IMR-90 (cell line): ENCODE results near the gene ACTA2. TPM values are rescaled to one million over a fixed set of nuclear protein-coding genes. Genes with fewer than 3 reads are reported as not detected.
A peak's percentile ranks its signal among the peaks of the same experiment; 100 is the strongest.

Source experiments
- ATAC-seq: fragments of 200-7000 bp; cut with Tn5 transposase; 2 replicates; pipeline ENCODE4 v1.9.1; 2020; ENCODE audit warnings: low read depth, mild to moderate bottlenecking, moderate library complexity
- BruUV-seq: library from RNA; stranded (reverse); fragments of 400-500 nt; replicated peaks from 2 replicates; lab custom pipeline; 2021; lab: Mats Ljungman, UMichigan
- CTCF ChIA-PET: fragments of 300-600 bp; formaldehyde crosslinking; extraction: SDS; loops from one replicate; lab custom pipeline; 2021; ENCODE audit warnings: antibody characterized with exemption; lab: Yijun Ruan, JAX
- POLR2A ChIA-PET: fragments of 300-600 bp; sonication (Branson Sonifier 250); formaldehyde crosslinking; loops from one replicate; lab custom pipeline; 2022; ENCODE audit warnings: antibody characterized with exemption; ENCODE audit not compliant: unreplicated experiment; lab: Charles Lee
- DNase-seq: peaks from one replicate; pipeline ENCODE4 v3.0.0; 2013
- H2AFZ ChIP-seq: replicated peaks from 2 replicates; pipeline ENCODE3; 2013; ENCODE audit warnings: low read length, mild to moderate bottlenecking; ENCODE audit not compliant: poor library complexity
- H2AK5ac ChIP-seq: 2 replicates; pipeline ENCODE4 v1.6.1; 2013; ENCODE audit warnings: low read depth, low read length, inconsistent platforms
- H2AK9ac ChIP-seq: replicated peaks from 2 replicates; pipeline ENCODE3; 2013; ENCODE audit warnings: mild to moderate bottlenecking, low read depth, low read length, moderate library complexity; ENCODE audit not compliant: poor library complexity
- H2BK120ac ChIP-seq: 2 replicates; pipeline ENCODE4 v1.6.1; 2013; ENCODE audit warnings: low read depth, low read length, inconsistent platforms
- H2BK15ac ChIP-seq: 3 replicates; pipeline ENCODE4 v1.6.1; 2013; ENCODE audit warnings: low read depth, low read length, inconsistent platforms
- H2BK20ac ChIP-seq: 2 replicates; pipeline ENCODE4 v1.6.1; 2013; ENCODE audit warnings: low read depth, mild to moderate bottlenecking, inconsistent platforms, low read length, moderate library complexity
- H2BK5ac ChIP-seq: 2 replicates; pipeline ENCODE4 v1.6.1; 2013; ENCODE audit warnings: mild to moderate bottlenecking, low read depth, low read length, inconsistent platforms; ENCODE audit not compliant: poor library complexity, severe bottlenecking
- H3K14ac ChIP-seq: replicated peaks from 2 replicates; pipeline ENCODE4 v1.6.1; 2013; ENCODE audit warnings: low read depth, low read length, inconsistent platforms
- H3K18ac ChIP-seq: 2 replicates; pipeline ENCODE4 v1.6.1; 2013; ENCODE audit warnings: low read depth, low read length, control low read depth
- H3K23ac ChIP-seq: 2 replicates; pipeline ENCODE4 v1.6.1; 2013; ENCODE audit warnings: low read depth, low read length, inconsistent platforms
- H3K27ac ChIP-seq: 2 replicates; pipeline ENCODE4 v1.5.1; 2013; ENCODE audit warnings: mild to moderate bottlenecking, control low read depth, low read length; ENCODE audit not compliant: insufficient read depth
- H3K27me3 ChIP-seq: 2 replicates; pipeline ENCODE4 v1.6.1; 2013; ENCODE audit warnings: low read length; ENCODE audit not compliant: control insufficient read depth, insufficient read depth
- H3K36me3 ChIP-seq: 2 replicates; pipeline ENCODE4 v1.6.1; 2013; ENCODE audit warnings: low read length, mixed read lengths; ENCODE audit not compliant: control insufficient read depth, insufficient read depth
- H3K4ac ChIP-seq: 2 replicates; pipeline ENCODE4 v1.6.1; 2013; ENCODE audit warnings: low read depth, low read length, inconsistent platforms
- H3K4me1 ChIP-seq: 2 replicates; pipeline ENCODE4 v1.6.1; 2013; ENCODE audit warnings: low read length, mixed read lengths; ENCODE audit not compliant: control insufficient read depth, insufficient read depth
- H3K4me2 ChIP-seq: 2 replicates; pipeline ENCODE4 v1.6.1; 2013; ENCODE audit warnings: low read depth, mild to moderate bottlenecking, control low read depth, low read length, moderate library complexity
- H3K4me3 ChIP-seq: 2 replicates; pipeline ENCODE4 v1.5.1; 2013; ENCODE audit warnings: low read depth, mild to moderate bottlenecking, control low read depth, low read length, moderate library complexity; ENCODE audit not compliant: insufficient read depth
- H3K56ac ChIP-seq: 2 replicates; pipeline ENCODE4 v1.6.1; 2013; ENCODE audit warnings: low read length, inconsistent platforms; ENCODE audit not compliant: insufficient read depth; ENCODE audit errors: extremely low read depth
- H3K79me1 ChIP-seq, 2 experiments: 2 replicates each; pipeline ENCODE4 v1.6.1; 2013; ENCODE audit warnings: low read length in 2 of 2, inconsistent platforms in 1 of 2, low read depth in 1 of 2
- H3K9ac ChIP-seq: 2 replicates; pipeline ENCODE4 v1.6.1; 2013; ENCODE audit warnings: low read depth, low read length, control low read depth
- H3K9me1 ChIP-seq: 2 replicates; pipeline ENCODE4 v1.6.1; 2013; ENCODE audit warnings: low read length, inconsistent platforms; ENCODE audit not compliant: insufficient read depth
- H3K9me3 ChIP-seq: 2 replicates; pipeline ENCODE4 v1.6.1; 2013; ENCODE audit warnings: low read length; ENCODE audit not compliant: control insufficient read depth, insufficient read depth
- H4K20me1 ChIP-seq: 2 replicates; pipeline ENCODE4 v1.6.1; 2013; ENCODE audit warnings: low read length, inconsistent platforms; ENCODE audit not compliant: insufficient read depth
- H4K5ac ChIP-seq: 2 replicates; pipeline ENCODE4 v1.6.1; 2013; ENCODE audit warnings: mild to moderate bottlenecking, low read depth, low read length, control low read depth
- H4K8ac ChIP-seq, 2 experiments: 2 replicates each; pipeline ENCODE4 v1.6.1; 2013; ENCODE audit warnings: low read depth in 2 of 2, low read length in 2 of 2, control low read depth in 1 of 2, inconsistent platforms in 1 of 2
- H4K91ac ChIP-seq: 2 replicates; pipeline ENCODE4 v1.6.1; 2013; ENCODE audit warnings: low read depth, low read length, inconsistent platforms; ENCODE audit not compliant: insufficient read depth
- BHLHE40 ChIP-seq: fragments of 150-350 bp; IDR thresholded peaks from 2 replicates; pipeline ENCODE4 v1.6.1; 2016; ENCODE audit warnings: mild to moderate bottlenecking, low read depth, low read length
- CEBPB ChIP-seq: IDR thresholded peaks from 2 replicates; pipeline ENCODE4 v1.6.1; 2012; ENCODE audit warnings: low read depth, low read length, improper control_type of control experiment
- CHD1 ChIP-seq: IDR thresholded peaks from 2 replicates; pipeline ENCODE4 v1.6.1; 2012; ENCODE audit warnings: low read depth, low read length, improper control_type of control experiment
- CTCF ChIP-seq: conservative IDR thresholded peaks from 2 replicates; pipeline ENCODE4 v1.5.1; 2012; ENCODE audit warnings: mild to moderate bottlenecking, low read depth, low read length, improper control_type of control experiment
- ELK1 ChIP-seq: fragments of 150-350 bp; IDR thresholded peaks from 2 replicates; pipeline ENCODE4 v1.6.1; 2016; ENCODE audit warnings: low read depth, mild to moderate bottlenecking, low read length, moderate library complexity, borderline replicate concordance
- FOS ChIP-seq: fragments of 150-350 bp; IDR thresholded peaks from 2 replicates; pipeline ENCODE4 v1.6.1; 2016; ENCODE audit warnings: low read depth, low read length
- MAFK ChIP-seq: IDR thresholded peaks from 2 replicates; pipeline ENCODE4 v1.6.1; 2012; ENCODE audit warnings: low read depth, low read length, improper control_type of control experiment
- MAZ ChIP-seq: IDR thresholded peaks from 2 replicates; pipeline ENCODE4 v1.6.1; 2012; ENCODE audit warnings: low read depth, mild to moderate bottlenecking, low read length, improper control_type of control experiment, moderate library complexity, borderline replicate concordance
- MXI1 ChIP-seq: IDR thresholded peaks from 2 replicates; pipeline ENCODE4 v1.6.1; 2012; ENCODE audit warnings: low read depth, mild to moderate bottlenecking, low read length, moderate library complexity, borderline replicate concordance
- NFE2L2 ChIP-seq: fragments of 150-350 bp; IDR thresholded peaks from 2 replicates; pipeline ENCODE4 v1.6.1; 2016; ENCODE audit warnings: low read depth, mild to moderate bottlenecking, low read length
- POLR2A ChIP-seq: IDR thresholded peaks from 2 replicates; pipeline ENCODE4 v1.6.1; 2012; ENCODE audit warnings: mild to moderate bottlenecking, low read depth, low read length
- RAD21 ChIP-seq: IDR thresholded peaks from 2 replicates; pipeline ENCODE4 v1.6.1; 2012; ENCODE audit warnings: low read length, improper control_type of control experiment
- RCOR1 ChIP-seq: IDR thresholded peaks from 2 replicates; pipeline ENCODE4 v1.6.1; 2012; ENCODE audit warnings: mild to moderate bottlenecking, low read length, improper control_type of control experiment; ENCODE audit not compliant: insufficient replicate concordance
- RFX5 ChIP-seq: IDR thresholded peaks from 2 replicates; pipeline ENCODE4 v1.8.0; 2012; ENCODE audit warnings: low read depth, mild to moderate bottlenecking, low read length, moderate library complexity
- SMC3 ChIP-seq: fragments of 150-350 bp; IDR thresholded peaks from 2 replicates; pipeline ENCODE4 v1.6.1; 2016; ENCODE audit warnings: low read depth, mild to moderate bottlenecking, antibody characterized with exemption, low read length, moderate library complexity
- USF2 ChIP-seq: fragments of 150-350 bp; IDR thresholded peaks from 2 replicates; pipeline ENCODE4 v1.6.1; 2017; ENCODE audit warnings: mild to moderate bottlenecking, antibody characterized with exemption, low read length, low read depth
- WGBS, 2 experiments: methylation state at CpG; one replicate each; pipeline versions ENCODE4 v1.1.5 to v1.1.7; 2013; ENCODE audit warnings: missing lambda C conversion rate in 2 of 2; ENCODE audit not compliant: insufficient read length in 1 of 2; ENCODE audit errors: extremely low coverage in 2 of 2; 5-methylcytosine and 5-hydroxymethylcytosine counted together
- dilution Hi-C: fragments of 300-500 bp; cut with HindIII; formaldehyde crosslinking; loops from one replicate; pipeline ENCODE4 v1.14.3; 2018; ENCODE audit warnings: low sequenced_read_pairs; ENCODE audit not compliant: unreplicated experiment
- in situ Hi-C: fragments of 300-500 bp; cut with MboI; formaldehyde crosslinking; loops from 3 replicates; pipeline ENCODE4 v1.14.3; 2019; ENCODE audit warnings: low sequenced_read_pairs, inconsistent platforms, mixed read lengths
- intact Hi-C: fragments of 100-400 bp; cut with micrococcal nuclease; formaldehyde crosslinking; loops from 2 replicates; pipeline ENCODE4 v1.10.0; 2022
- polyA plus RNA-seq, 3 experiments: library from polyadenylated mRNA; depleted of rRNA; stranded (reverse); fragments of >200 nt; gene quantifications; 2 replicates each; pipeline ENCODE4 v1.2.3, GENCODE V29; 2012; ENCODE audit warnings: low replicate concordance in 1 of 3
- total RNA-seq: library from RNA; depleted of rRNA; stranded (reverse); fragments of >200 nt; gene quantifications from 2 replicates; pipeline ENCODE4 v1.2.3, GENCODE V29; 2012

ACTA2 gene
- total and polyA plus RNA-seq, 2 of the 4 experiments (the other 2 are of a cell fraction): 978 to 1,235 TPM

GRCh38 chr10:88966797-88967196, 14.2 kb upstream of the ACTA2 start:
- no peak overlapping the region for H3K27ac ChIP-seq
- intact Hi-C loops (no loop called here), in situ Hi-C loops (no loop called here), dilution Hi-C loops (no loop called here)
- H3K56ac ChIP-seq: no peak overlapping the region
- no peak overlapping the region for H2BK15ac ChIP-seq
- no peak overlapping the region for H3K4me2 ChIP-seq
- H2BK5ac ChIP-seq: no peak overlapping the region
- H3K23ac ChIP-seq: no peak overlapping the region
- H3K9me1 ChIP-seq: no peaks in the 10 kb centered on the region
- no peaks in the 10 kb centered on the region for H4K20me1 ChIP-seq
- no peak overlapping the region for H2AFZ ChIP-seq
- no peak overlapping the region for H2BK20ac ChIP-seq
- peak; percentile 33 for DNase-seq
- H3K27me3 ChIP-seq: no peaks in the 10 kb centered on the region
- H3K4ac ChIP-seq: no peak overlapping the region
- H4K8ac ChIP-seq: no peak overlapping the region
- BruUV-seq: no TSS peak
- TF ChIP-seq NFE2L2 (no peak), RCOR1 (no peak), SMC3 (no peak), CEBPB (no peak), ELK1 (no peak), FOS (no peak), MAZ (no peak), CHD1 (no peak), MAFK (no peak), BHLHE40 (no peak), RAD21 (no peak), POLR2A (no peak), CTCF (no peak), RFX5 (no peak), USF2 (no peak), MXI1 (no peak)
- no peak overlapping the region for H3K4me3 ChIP-seq
- no peak overlapping the region for H2AK5ac ChIP-seq
- H2AK9ac ChIP-seq: no peak overlapping the region
- ATAC-seq: no peak
- H3K18ac ChIP-seq: no peak overlapping the region
- peaks cover 8 to 37% of the 10 kb centered on the region in 2 experiments; a peak in 3 of 4 replicates for H3K79me1 ChIP-seq
- H4K5ac ChIP-seq: no peak overlapping the region
- H3K14ac ChIP-seq: no peak overlapping the region
- no peaks in the 10 kb centered on the region for H3K9me3 ChIP-seq
- no peaks in the 10 kb centered on the region for H3K36me3 ChIP-seq
- no peak overlapping the region for H3K9ac ChIP-seq
- no peak overlapping the region for H2BK120ac ChIP-seq
- ChIA-PET CTCF (interaction anchor here (1.0 kb wide), 1 partner anchor 20 kb away, joined by 3 read pairs; no protein-coding TSS in a partner anchor), POLR2A (interaction anchor here (0.6 kb wide), 1 partner anchor 16 kb away, joined by 3 read pairs; no protein-coding TSS in a partner anchor)
- H3K4me1 ChIP-seq: peaks cover 7% of the 10 kb centered on the region
- no peak overlapping the region for H4K91ac ChIP-seq
- no CpG with 5 or more reads among the region's 3 CpGs for WGBS, 2 experiments
